ENCODE data around the gene PCBD2.

DNA sequence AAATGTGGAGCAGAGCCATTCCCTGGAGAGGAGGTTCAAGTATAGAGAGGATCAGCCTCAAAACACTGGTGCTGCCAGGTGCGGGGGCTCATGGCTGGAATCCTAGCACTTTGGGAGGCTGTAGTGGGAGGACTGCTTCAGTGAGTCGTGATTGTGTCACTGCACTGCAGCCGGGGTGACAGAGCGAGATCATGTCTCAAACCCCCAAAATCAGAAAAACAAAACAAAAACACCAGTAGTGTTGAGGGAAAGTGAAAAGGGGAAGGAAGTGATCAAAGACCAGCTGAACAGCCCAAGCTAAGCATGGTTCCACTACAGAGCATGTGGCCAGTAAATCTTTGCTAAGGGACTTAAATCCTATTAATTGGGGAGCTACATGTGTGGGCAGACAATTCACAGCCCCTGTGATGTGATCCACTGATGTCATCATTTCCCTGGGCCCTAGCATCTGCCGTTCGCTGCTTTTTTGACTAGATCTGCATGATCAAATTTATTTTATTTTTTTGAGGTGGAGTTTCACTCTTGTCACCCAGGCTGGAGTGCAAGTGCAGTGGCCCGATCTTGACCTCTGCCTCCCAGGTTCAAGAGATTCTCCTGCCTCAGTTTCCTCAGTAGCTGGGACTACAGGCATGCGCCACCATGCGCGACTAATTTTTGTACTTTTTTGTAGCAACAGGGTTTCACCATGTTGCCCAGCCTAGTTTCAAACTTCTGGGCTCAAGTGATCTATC lies 2.7 kb upstream of the PCBD2 start:
- TF ChIP-seq POLR2A (IDR thresholded peaks at IDR 0.05; ENCODE audit: control extremely low read depth in 1 of 2, low read depth in 2 of 2, low read length in 2 of 2) (no peak), EZH2 (IDR thresholded peaks at IDR 0.05; ENCODE audit: low read depth, low read length, severe bottlenecking) (no peak), ASH2L (IDR thresholded peaks at IDR 0.05; ENCODE audit: low read length) (no peak)
- TF ChIP-seq, protein P1, sequence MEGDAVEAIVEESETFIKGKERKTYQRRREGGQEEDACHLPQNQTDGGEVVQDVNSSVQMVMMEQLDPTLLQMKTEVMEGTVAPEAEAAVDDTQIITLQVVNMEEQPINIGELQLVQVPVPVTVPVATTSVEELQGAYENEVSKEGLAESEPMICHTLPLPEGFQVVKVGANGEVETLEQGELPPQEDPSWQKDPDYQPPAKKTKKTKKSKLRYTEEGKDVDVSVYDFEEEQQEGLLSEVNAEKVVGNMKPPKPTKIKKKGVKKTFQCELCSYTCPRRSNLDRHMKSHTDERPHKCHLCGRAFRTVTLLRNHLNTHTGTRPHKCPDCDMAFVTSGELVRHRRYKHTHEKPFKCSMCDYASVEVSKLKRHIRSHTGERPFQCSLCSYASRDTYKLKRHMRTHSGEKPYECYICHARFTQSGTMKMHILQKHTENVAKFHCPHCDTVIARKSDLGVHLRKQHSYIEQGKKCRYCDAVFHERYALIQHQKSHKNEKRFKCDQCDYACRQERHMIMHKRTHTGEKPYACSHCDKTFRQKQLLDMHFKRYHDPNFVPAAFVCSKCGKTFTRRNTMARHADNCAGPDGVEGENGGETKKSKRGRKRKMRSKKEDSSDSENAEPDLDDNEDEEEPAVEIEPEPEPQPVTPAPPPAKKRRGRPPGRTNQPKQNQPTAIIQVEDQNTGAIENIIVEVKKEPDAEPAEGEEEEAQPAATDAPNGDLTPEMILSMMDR (IDR thresholded peaks at IDR 0.05; ENCODE audit: control extremely low read depth in 1 of 3, insufficient read depth in 1 of 3, low read depth in 1 of 3, low read length in 3 of 3) = no peak
- TF ChIP-seq, protein P2, sequence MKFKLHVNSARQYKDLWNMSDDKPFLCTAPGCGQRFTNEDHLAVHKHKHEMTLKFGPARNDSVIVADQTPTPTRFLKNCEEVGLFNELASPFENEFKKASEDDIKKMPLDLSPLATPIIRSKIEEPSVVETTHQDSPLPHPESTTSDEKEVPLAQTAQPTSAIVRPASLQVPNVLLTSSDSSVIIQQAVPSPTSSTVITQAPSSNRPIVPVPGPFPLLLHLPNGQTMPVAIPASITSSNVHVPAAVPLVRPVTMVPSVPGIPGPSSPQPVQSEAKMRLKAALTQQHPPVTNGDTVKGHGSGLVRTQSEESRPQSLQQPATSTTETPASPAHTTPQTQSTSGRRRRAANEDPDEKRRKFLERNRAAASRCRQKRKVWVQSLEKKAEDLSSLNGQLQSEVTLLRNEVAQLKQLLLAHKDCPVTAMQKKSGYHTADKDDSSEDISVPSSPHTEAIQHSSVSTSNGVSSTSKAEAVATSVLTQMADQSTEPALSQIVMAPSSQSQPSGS (IDR thresholded peaks at IDR 0.05; ENCODE audit: low read length) = no peak
